ENCODE results near the gene SPIRE2.

- TF ChIP-seq, protein P1, sequence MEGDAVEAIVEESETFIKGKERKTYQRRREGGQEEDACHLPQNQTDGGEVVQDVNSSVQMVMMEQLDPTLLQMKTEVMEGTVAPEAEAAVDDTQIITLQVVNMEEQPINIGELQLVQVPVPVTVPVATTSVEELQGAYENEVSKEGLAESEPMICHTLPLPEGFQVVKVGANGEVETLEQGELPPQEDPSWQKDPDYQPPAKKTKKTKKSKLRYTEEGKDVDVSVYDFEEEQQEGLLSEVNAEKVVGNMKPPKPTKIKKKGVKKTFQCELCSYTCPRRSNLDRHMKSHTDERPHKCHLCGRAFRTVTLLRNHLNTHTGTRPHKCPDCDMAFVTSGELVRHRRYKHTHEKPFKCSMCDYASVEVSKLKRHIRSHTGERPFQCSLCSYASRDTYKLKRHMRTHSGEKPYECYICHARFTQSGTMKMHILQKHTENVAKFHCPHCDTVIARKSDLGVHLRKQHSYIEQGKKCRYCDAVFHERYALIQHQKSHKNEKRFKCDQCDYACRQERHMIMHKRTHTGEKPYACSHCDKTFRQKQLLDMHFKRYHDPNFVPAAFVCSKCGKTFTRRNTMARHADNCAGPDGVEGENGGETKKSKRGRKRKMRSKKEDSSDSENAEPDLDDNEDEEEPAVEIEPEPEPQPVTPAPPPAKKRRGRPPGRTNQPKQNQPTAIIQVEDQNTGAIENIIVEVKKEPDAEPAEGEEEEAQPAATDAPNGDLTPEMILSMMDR (IDR thresholded peaks at IDR 0.05): no peak
- no peak for TF ChIP-seq POLR2A (IDR thresholded peaks at IDR 0.05)
Observed at GRCh38 chr16:89829630-89830437, 1.6 kb downstream of the SPIRE2 start.
